Keratinocyte (primary cell): ENCODE data around the gene GTF2H2C. TPM values are rescaled to one million over a fixed set of nuclear protein-coding genes. Genes with fewer than 3 reads are reported as not detected.
"Not testable (repeated sequence)": the region's sequence is repeated elsewhere in the genome, so short reads cannot be mapped to it uniquely, and the experiment has no call there.

ENCODE experiments used
- DNase-seq: peaks from one replicate; pipeline ENCODE4 v3.0.0-alpha.2; 2011; ENCODE audit warnings: low read depth, missing footprints, low spot score
- FAIRE-seq: peaks from 2 replicates; lab custom pipeline; 2011; peaks lifted over from hg19 to GRCh38; lab: Jason Lieb, UNC
- H2AFZ ChIP-seq: 2 replicates; pipeline ENCODE4 v1.6.0; 2012; ENCODE audit warnings: low read length, control low read depth, inconsistent platforms; ENCODE audit not compliant: control insufficient read depth
- H3K27ac ChIP-seq: 2 replicates; pipeline ENCODE4 v1.5.1; 2011; ENCODE audit warnings: low read length; ENCODE audit not compliant: control insufficient read depth, insufficient read depth
- H3K27me3 ChIP-seq: 3 replicates; pipeline ENCODE4 v1.6.0; 2011; ENCODE audit warnings: low read length; ENCODE audit not compliant: control insufficient read depth, insufficient read depth; ENCODE audit errors: extremely low read depth
- H3K36me3 ChIP-seq, 2 experiments: 2 replicates in 1 of 2; 3 replicates in 1 of 2; pipeline ENCODE4 v1.5.1; 2011; ENCODE audit warnings: low read length in 2 of 2, mild to moderate bottlenecking in 1 of 2; ENCODE audit not compliant: control insufficient read depth in 2 of 2, insufficient read depth in 2 of 2; ENCODE audit errors: extremely low read depth in 1 of 2
- H3K4me1 ChIP-seq: 3 replicates; pipeline ENCODE4 v1.5.1; 2011; ENCODE audit warnings: low read length; ENCODE audit not compliant: control insufficient read depth, insufficient read depth; ENCODE audit errors: extremely low read depth
- H3K4me2 ChIP-seq: 3 replicates; pipeline ENCODE4 v1.6.0; 2011; ENCODE audit warnings: low read depth, low read length; ENCODE audit not compliant: control insufficient read depth, insufficient read depth; ENCODE audit errors: extremely low read depth
- H3K4me3 ChIP-seq, 3 experiments: fragments of 200-600 bp in 1 of 3; sonication (generic) in 1 of 3; 2 replicates in 2 of 3; 3 replicates in 1 of 3; pipeline ENCODE4 v1.5.1; 2011 to 2016; ENCODE audit warnings: low read length in 3 of 3, mild to moderate bottlenecking in 3 of 3, control low read depth in 2 of 3, inconsistent platforms in 1 of 3, low read depth in 1 of 3, mixed read lengths in 1 of 3, mixed run types in 1 of 3, moderate library complexity in 1 of 3; ENCODE audit not compliant: control insufficient read depth in 2 of 3, insufficient read depth in 2 of 3; ENCODE audit errors: extremely low read depth in 1 of 3
- H3K79me2 ChIP-seq: 2 replicates; pipeline ENCODE4 v1.6.0; 2012; ENCODE audit warnings: low read length; ENCODE audit not compliant: control insufficient read depth, insufficient read depth
- H3K9ac ChIP-seq: 3 replicates; pipeline ENCODE4 v1.6.0; 2011; ENCODE audit warnings: low read length; ENCODE audit not compliant: control insufficient read depth, insufficient read depth; ENCODE audit errors: extremely low read depth
- H3K9me1 ChIP-seq: 3 replicates; pipeline ENCODE4 v1.6.0; 2011; ENCODE audit warnings: low read length; ENCODE audit not compliant: control insufficient read depth, insufficient read depth; ENCODE audit errors: extremely low read depth
- H3K9me3 ChIP-seq: 2 replicates; pipeline ENCODE4 v1.5.1; 2012; ENCODE audit warnings: low read depth, low read length; ENCODE audit not compliant: control insufficient read depth
- H4K20me1 ChIP-seq: 3 replicates; pipeline ENCODE4 v1.6.0; 2011; ENCODE audit warnings: low read length; ENCODE audit not compliant: control insufficient read depth, insufficient read depth; ENCODE audit errors: extremely low read depth
- EZH2 ChIP-seq: IDR thresholded peaks from one replicate; pipeline ENCODE4 v1.6.1; 2012; ENCODE audit warnings: inconsistent platforms, mild to moderate bottlenecking, low read length, moderate library complexity
- dilution Hi-C: fragments of 300-500 bp; cut with MboI; formaldehyde crosslinking; loops from one replicate; pipeline ENCODE4 v1.7.0; 2020; ENCODE audit warnings: low sequenced_read_pairs; ENCODE audit not compliant: extremely low pct_ligation_motif_present
- polyA plus RNA-seq, 5 experiments: library from polyadenylated mRNA; depleted of rRNA in 3 of 5; stranded (reverse) in 3 of 5; stranded (forward) in 1 of 5; unstranded in 1 of 5; fragments of >200 nt; gene quantifications; 1 replicate in 1 of 5; 2 replicates in 3 of 5; 3 replicates in 1 of 5; pipeline versions ENCODE4 v1.2.1 to v1.2.3, GENCODE V29; 2011 to 2012; ENCODE audit warnings: missing spikeins in 2 of 5, low read depth in 1 of 5, low replicate concordance in 1 of 5
- TF ChIP-seq, protein P1 (sequence below), 3 experiments: IDR thresholded peaks in 1 of 3; conservative IDR thresholded peaks in 1 of 3; optimal IDR thresholded peaks in 1 of 3; 2 replicates in 2 of 3; 3 replicates in 1 of 3; pipeline versions ENCODE3 to v1.5.1; 2011; ENCODE audit warnings: low read length in 3 of 3, mild to moderate bottlenecking in 3 of 3, moderate library complexity in 2 of 3, control low read depth in 1 of 3, inconsistent platforms in 1 of 3; ENCODE audit not compliant: insufficient read depth in 2 of 3; ENCODE audit errors: extremely low read depth in 1 of 3

The GTF2H2C gene
- polyA plus RNA-seq, 1 donor (not counting 4 experiments of a cell fraction or from before 2014, with no cell fraction given) = 37.3 TPM

DNA sequence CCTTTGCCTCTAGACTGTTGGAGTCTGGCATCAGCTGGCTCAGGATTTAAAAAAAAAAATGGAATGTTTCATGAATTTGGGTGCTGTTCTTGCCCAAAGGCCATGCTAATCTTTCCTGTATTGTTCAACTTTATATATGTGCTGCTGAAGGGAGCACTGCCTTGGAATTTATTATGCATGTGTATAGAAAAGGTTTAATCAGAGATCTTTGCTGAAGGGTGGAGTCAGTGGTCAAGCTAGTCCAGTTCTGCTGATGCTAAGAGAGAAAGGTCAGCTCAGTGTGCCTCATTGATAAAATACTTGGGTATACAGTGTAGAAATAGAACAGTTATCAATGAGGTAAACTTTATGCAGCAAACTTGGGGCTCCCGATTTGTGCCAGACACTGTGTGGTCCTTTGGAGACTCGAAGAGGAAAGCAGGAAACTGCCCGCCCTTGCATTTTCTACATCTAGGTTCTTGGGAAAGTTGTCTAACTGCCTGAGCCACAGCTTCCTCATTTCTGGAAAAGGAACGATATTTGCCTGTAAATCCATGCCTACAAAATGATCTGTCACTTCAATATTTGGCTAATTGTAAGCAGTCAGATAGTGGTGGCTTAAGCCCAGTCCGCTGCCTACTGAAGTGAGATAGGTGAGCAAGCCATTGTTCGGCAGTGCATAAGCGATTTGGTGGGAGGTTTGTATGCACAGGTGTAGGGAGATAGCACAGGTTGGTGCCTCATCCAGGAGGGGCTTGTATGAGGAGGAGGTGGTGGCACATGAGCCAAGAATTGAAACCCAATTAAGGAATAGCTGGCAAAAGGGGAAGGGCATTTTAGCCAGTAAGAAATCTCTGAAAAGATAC is 29.2 kb upstream of the GTF2H2C start:
- Histone ChIP-seq H2AFZ (no peak overlapping the region), H3K27ac (no peak overlapping the region), H3K36me3 (no peaks in the 10 kb centered on the region), H3K9me3 (no peaks in the 10 kb centered on the region), H3K9me1 (no peaks in the 10 kb centered on the region), H3K27me3 (no peaks in the 10 kb centered on the region), H4K20me1 (no peaks in the 10 kb centered on the region), H3K4me3 (no peak overlapping the region), H3K79me2 (no peaks in the 10 kb centered on the region), H3K4me2 (no peak overlapping the region), H3K9ac (no peak overlapping the region), H3K4me1 (peaks cover 9% of the 10 kb centered on the region)
- dilution Hi-C loops = no loop called here
- no peak for FAIRE-seq
- DNase-seq = no peak
- TF ChIP-seq, protein P1, sequence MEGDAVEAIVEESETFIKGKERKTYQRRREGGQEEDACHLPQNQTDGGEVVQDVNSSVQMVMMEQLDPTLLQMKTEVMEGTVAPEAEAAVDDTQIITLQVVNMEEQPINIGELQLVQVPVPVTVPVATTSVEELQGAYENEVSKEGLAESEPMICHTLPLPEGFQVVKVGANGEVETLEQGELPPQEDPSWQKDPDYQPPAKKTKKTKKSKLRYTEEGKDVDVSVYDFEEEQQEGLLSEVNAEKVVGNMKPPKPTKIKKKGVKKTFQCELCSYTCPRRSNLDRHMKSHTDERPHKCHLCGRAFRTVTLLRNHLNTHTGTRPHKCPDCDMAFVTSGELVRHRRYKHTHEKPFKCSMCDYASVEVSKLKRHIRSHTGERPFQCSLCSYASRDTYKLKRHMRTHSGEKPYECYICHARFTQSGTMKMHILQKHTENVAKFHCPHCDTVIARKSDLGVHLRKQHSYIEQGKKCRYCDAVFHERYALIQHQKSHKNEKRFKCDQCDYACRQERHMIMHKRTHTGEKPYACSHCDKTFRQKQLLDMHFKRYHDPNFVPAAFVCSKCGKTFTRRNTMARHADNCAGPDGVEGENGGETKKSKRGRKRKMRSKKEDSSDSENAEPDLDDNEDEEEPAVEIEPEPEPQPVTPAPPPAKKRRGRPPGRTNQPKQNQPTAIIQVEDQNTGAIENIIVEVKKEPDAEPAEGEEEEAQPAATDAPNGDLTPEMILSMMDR (optimal IDR thresholded peaks at IDR 0.05 in 1 of 3, IDR thresholded peaks at IDR 0.05 in 1 of 3, conservative IDR thresholded peaks at IDR 0.05 in 1 of 3; ENCODE audit: extremely low read depth in 1 of 3, insufficient read depth in 2 of 3, low read length in 3 of 3) = no peak
- TF ChIP-seq EZH2 = no peak

DNA sequence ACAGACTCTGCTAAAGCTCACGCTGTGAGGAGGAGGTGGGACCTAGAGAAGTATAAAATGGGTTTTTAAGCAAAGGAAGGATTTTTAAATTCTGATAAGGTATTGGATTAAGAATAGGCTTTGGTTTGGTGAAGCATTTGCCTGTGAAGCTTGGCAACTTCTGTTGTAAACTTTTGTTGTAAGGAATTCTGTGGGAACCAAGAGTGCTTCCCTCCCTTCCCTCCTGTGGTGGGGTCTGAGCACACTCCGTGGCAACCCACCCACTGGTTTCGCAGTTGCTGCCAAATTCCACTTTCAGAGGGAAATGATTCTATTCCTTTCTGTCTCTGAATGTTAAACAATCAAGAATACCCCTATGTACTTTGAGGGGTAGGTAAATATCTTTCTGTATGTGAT is 28.6 kb upstream of the GTF2H2C start:
- Histone ChIP-seq H3K9me3 (no peaks in the 10 kb centered on the region), H3K79me2 (no peaks in the 10 kb centered on the region), H3K4me2 (no peak overlapping the region), H3K27ac (no peak overlapping the region), H3K4me1 (peaks cover 9% of the 10 kb centered on the region), H3K4me3 (no peak overlapping the region), H3K9me1 (no peaks in the 10 kb centered on the region), H3K36me3 (no peaks in the 10 kb centered on the region), H2AFZ (no peak overlapping the region), H4K20me1 (no peaks in the 10 kb centered on the region), H3K27me3 (no peaks in the 10 kb centered on the region), H3K9ac (no peak overlapping the region)
- dilution Hi-C loops = no loop called here
- no peak for FAIRE-seq
- no peak for DNase-seq
- TF ChIP-seq, protein P1 (optimal IDR thresholded peaks at IDR 0.05 in 1 of 3, IDR thresholded peaks at IDR 0.05 in 1 of 3, conservative IDR thresholded peaks at IDR 0.05 in 1 of 3; ENCODE audit: extremely low read depth in 1 of 3, insufficient read depth in 2 of 3, low read length in 3 of 3) = no peak
- no peak for TF ChIP-seq EZH2

DNA sequence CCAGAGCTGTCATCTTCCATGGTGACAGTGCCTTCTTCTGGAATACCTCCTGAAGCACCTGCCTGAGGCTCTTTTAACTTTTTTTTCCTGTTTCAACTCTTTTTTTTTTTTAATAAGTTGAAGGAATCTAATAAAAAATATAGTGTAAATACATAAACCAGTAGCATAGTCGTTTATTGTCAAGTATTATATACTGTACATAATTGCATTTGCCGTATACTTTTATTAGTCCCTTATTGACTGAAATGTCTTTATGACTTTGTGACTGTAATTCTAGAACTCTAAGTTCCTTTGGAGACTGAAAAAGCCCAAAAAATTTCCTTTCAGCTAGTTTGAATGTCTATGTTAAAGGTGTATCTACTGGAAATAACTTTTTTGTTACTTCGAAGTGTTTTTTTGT is 22.1 kb upstream of the GTF2H2C start:
- H3K9me3 ChIP-seq, H3K4me1 ChIP-seq, DNase-seq, FAIRE-seq, H3K9ac ChIP-seq, H3K27me3 ChIP-seq, H3K27ac ChIP-seq, H3K9me1 ChIP-seq, dilution Hi-C loops, H3K36me3 ChIP-seq, H3K4me2 ChIP-seq, H4K20me1 ChIP-seq, H3K4me3 ChIP-seq, H2AFZ ChIP-seq, H3K79me2 ChIP-seq: not testable (repeated sequence)

DNA sequence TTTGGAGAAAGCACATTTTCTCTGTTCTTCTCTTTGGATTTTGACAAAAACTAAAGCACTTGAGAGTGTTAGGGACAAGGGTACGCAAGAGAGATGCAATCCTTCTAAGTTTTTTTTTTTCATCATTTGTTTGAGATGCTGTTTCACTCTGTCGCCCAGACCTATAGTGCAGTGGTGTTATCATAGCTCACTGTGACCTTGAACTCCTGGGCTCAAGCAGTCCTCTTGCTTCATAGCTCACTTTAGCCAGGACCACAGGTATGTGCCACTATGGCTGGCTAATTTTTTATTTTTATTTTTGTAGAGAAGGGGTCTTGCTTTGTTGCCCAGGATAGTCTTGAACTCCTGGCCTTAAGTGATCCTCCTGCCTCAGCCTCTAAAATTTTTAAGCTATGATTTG is 21.3 kb upstream of the GTF2H2C start:
- H3K27me3 ChIP-seq, H3K36me3 ChIP-seq, dilution Hi-C loops, FAIRE-seq, H3K9me3 ChIP-seq, H3K4me2 ChIP-seq, H3K9ac ChIP-seq, DNase-seq, H4K20me1 ChIP-seq, H3K4me3 ChIP-seq, H3K79me2 ChIP-seq, H3K4me1 ChIP-seq, H3K9me1 ChIP-seq, H2AFZ ChIP-seq, H3K27ac ChIP-seq: not testable (repeated sequence)
